Upper lobe of left lung (tissue), 6 donors: ENCODE measurements around the gene PSME3IP1. TPM values are rescaled to one million over a fixed set of nuclear protein-coding genes. Genes with fewer than 3 reads are reported as not detected.

Experiments used
- ATAC-seq, 2 donors: fragments of 200-7000 bp; cut with Tn5 transposase; one replicate each; pipeline ENCODE4 v1.9.1; 2022; ENCODE audit warnings: mild to moderate bottlenecking in 2 of 2, moderate library complexity in 2 of 2; ENCODE audit not compliant: low FRiP score in 2 of 2
- DNase-seq, 2 donors: peaks; one replicate each; pipeline ENCODE4 v3.0.0-alpha.2; 2019 to 2020
- H3K27ac ChIP-seq, 4 donors: fragments of 200-600 bp; sonication (generic); one replicate each; pipeline ENCODE4 v1.5.1; 2016 to 2019
- H3K27me3 ChIP-seq, 4 donors: fragments of 200-600 bp; sonication (generic); one replicate each; pipeline ENCODE4 v1.5.1; 2017 to 2019
- H3K36me3 ChIP-seq, 4 donors: fragments of 200-600 bp; sonication (generic); one replicate each; pipeline ENCODE4 v1.5.1; 2016 to 2019
- H3K4me1 ChIP-seq, 4 donors: fragments of 200-600 bp; sonication (generic); one replicate each; pipeline ENCODE4 v1.5.1; 2018 to 2019
- H3K4me3 ChIP-seq, 4 donors: fragments of 200-600 bp; sonication (generic); one replicate each; pipeline ENCODE4 v1.5.1; 2017 to 2019; ENCODE audit warnings: mild to moderate bottlenecking in 2 of 4, moderate library complexity in 1 of 4
- H3K9me3 ChIP-seq, 4 donors: fragments of 200-600 bp; sonication (generic); one replicate each; pipeline ENCODE4 v1.5.1; 2018 to 2019
- EP300 ChIP-seq, 4 donors: sonication (generic); formaldehyde crosslinking; IDR thresholded peaks; one replicate each; pipeline ENCODE4 v1.5.1; 2017; ENCODE audit warnings: antibody characterized with exemption in 4 of 4, control low read depth in 2 of 4
- POLR2A ChIP-seq, 4 donors: fragments of 450-650 bp; IDR thresholded peaks; one replicate each; pipeline ENCODE4 v1.5.1; 2016 to 2017; ENCODE audit warnings: antibody characterized with exemption in 4 of 4, mild to moderate bottlenecking in 2 of 4
- POLR2AphosphoS5 ChIP-seq, 2 donors: sonication (generic); formaldehyde crosslinking; IDR thresholded peaks; one replicate each; pipeline ENCODE4 v1.5.1; 2017; ENCODE audit warnings: antibody characterized with exemption in 2 of 2
- WGBS, 2 donors: methylation state at CpG; one replicate each; pipeline ENCODE4 v1.1.5; 2017 to 2018; 5-methylcytosine and 5-hydroxymethylcytosine counted together
- total RNA-seq, 6 donors: library from RNA; depleted of rRNA in 4 of 6; stranded (reverse); fragments of >200 nt in 4 of 6; gene quantifications; one replicate each; pipeline versions ENCODE4 v1.1.0 to v1.2.1, GENCODE V29; 2016 to 2021
- TF ChIP-seq, protein P1 (sequence below), 6 experiments: fragments of 450-650 bp in 4 of 6; fragments of 200-600 bp in 2 of 6; sonication (generic) in 2 of 6; IDR thresholded peaks; one replicate each; pipeline ENCODE4 v1.5.1; 2016 to 2019; ENCODE audit warnings: antibody characterized with exemption in 6 of 6
- donor health status: DM: no; HTN: no; CAD: no; lungs with moderate emphysema.
- donor health status: DM: no; HTN: yes; CAD: no; lungs with severe emphysema.

The PSME3IP1 gene
- total RNA-seq, 6 donors from 2014 or later = 49.9 to 113 (median 75.2) TPM

DNA sequence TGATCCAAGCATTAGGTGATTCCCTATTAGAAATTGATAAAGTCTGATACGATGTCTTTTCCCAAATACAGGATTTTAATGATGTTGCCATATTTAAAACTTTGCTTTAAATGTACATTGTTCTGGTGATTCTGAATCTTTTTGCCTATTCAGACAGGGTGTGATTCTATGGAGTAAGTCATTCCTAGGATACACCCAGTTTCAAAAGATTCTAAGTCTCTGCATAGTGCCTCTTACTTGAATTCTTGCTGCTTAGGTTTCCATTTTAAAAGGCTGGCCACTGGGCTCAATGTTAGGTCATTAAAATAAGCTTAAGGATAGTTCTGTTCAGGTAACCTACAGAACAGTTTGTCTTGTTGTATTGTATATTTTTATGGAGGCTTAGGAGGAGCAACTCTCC lies 37.2 kb upstream of the PSME3IP1 start:
- H3K9me3 ChIP-seq = peaks cover 0 to 3% (median 0%) of the 10 kb centered on the region in 4 donors
- DNase-seq = no peak
- no peak overlapping the region for H3K27ac ChIP-seq
- H3K4me1 ChIP-seq = no peaks in the 10 kb centered on the region
- TF ChIP-seq POLR2A (IDR thresholded peaks at IDR 0.05) (no peak), EP300 (IDR thresholded peaks at IDR 0.05) (no peak), POLR2AphosphoS5 (IDR thresholded peaks at IDR 0.05) (no peak)
- TF ChIP-seq, protein P1, sequence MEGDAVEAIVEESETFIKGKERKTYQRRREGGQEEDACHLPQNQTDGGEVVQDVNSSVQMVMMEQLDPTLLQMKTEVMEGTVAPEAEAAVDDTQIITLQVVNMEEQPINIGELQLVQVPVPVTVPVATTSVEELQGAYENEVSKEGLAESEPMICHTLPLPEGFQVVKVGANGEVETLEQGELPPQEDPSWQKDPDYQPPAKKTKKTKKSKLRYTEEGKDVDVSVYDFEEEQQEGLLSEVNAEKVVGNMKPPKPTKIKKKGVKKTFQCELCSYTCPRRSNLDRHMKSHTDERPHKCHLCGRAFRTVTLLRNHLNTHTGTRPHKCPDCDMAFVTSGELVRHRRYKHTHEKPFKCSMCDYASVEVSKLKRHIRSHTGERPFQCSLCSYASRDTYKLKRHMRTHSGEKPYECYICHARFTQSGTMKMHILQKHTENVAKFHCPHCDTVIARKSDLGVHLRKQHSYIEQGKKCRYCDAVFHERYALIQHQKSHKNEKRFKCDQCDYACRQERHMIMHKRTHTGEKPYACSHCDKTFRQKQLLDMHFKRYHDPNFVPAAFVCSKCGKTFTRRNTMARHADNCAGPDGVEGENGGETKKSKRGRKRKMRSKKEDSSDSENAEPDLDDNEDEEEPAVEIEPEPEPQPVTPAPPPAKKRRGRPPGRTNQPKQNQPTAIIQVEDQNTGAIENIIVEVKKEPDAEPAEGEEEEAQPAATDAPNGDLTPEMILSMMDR (IDR thresholded peaks at IDR 0.05) = no peak
- no peak overlapping the region for H3K4me3 ChIP-seq
- no peaks in the 10 kb centered on the region for H3K27me3 ChIP-seq
- no peak for ATAC-seq
- H3K36me3 ChIP-seq = peaks cover 5 to 92% (median 70%) of the 10 kb centered on the region in 4 donors
- 96 to 97% methylated on average over 1 of the region's 1 CpG for WGBS, 2 donors

GRCh38 chr16:57216968-57217367 lies 31.1 kb upstream of the PSME3IP1 start:
- peaks cover 34 to 94% (median 82%) of the 10 kb centered on the region in 4 donors for H3K36me3 ChIP-seq
- peaks cover 12 to 31% (median 22%) of the 10 kb centered on the region in 4 donors for H3K9me3 ChIP-seq
- H3K4me3 ChIP-seq = no peak overlapping the region
- DNase-seq = no peak
- WGBS, 2 donors = 92 to 100% methylated on average over 2 of the region's 2 CpGs
- no peaks in the 10 kb centered on the region for H3K4me1 ChIP-seq
- no peak for ATAC-seq
- no peaks in the 10 kb centered on the region for H3K27me3 ChIP-seq
- no peak overlapping the region for H3K27ac ChIP-seq
- no peak for TF ChIP-seq POLR2AphosphoS5 (IDR thresholded peaks at IDR 0.05)
- no peak for TF ChIP-seq EP300 (IDR thresholded peaks at IDR 0.05)
- no peak for TF ChIP-seq POLR2A (IDR thresholded peaks at IDR 0.05)

- no peaks in the 10 kb centered on the region for H3K4me1 ChIP-seq
- no peak overlapping the region for H3K4me3 ChIP-seq
- peaks cover 12 to 31% (median 22%) of the 10 kb centered on the region in 4 donors for H3K9me3 ChIP-seq
- no peaks in the 10 kb centered on the region for H3K27me3 ChIP-seq
- no peak for TF ChIP-seq POLR2A (IDR thresholded peaks at IDR 0.05)
- no peak for DNase-seq
- peaks cover 38 to 99% (median 75%) of the 10 kb centered on the region in 4 donors for H3K36me3 ChIP-seq
- no peak overlapping the region for H3K27ac ChIP-seq
- ATAC-seq = no peak
- 83 to 100% methylated on average over 1 of the region's 1 CpG for WGBS, 2 donors
These were observed 27.6 kb upstream of the PSME3IP1 start for GRCh38 chr16:57213462-57213861.

DNA sequence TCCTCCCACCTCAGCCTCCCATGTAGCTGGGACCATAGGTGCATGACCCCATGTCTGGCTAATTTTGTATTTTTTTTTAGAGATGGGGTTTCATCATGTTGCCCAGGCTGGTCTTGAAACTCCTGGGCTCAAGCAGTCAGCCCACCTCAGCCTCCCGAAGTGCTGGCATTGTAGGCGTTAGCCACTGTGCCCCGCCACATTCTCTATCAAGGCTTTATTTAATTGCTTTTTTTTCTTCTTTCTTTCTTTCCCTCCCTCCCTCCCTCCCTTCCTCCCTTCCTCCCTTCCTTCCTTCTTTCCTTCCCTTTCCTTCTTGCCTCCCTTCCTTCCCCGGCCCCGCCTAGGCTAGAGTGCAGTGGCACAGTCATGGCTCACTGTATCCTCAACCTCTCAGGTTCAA lies 23.9 kb upstream of the PSME3IP1 start:
- H3K27me3 ChIP-seq = no peaks in the 10 kb centered on the region

GRCh38 chr16:57208926-57209325 lies 23.1 kb upstream of the PSME3IP1 start:
- Histone ChIP-seq H3K4me3 (no peak overlapping the region), H3K36me3 (peaks cover 23 to 90% (median 55%) of the 10 kb centered on the region in 4 donors), H3K4me1 (no peaks in the 10 kb centered on the region), H3K9me3 (no peaks in the 10 kb centered on the region), H3K27ac (no peak overlapping the region), H3K27me3 (no peaks in the 10 kb centered on the region)
- no peak for TF ChIP-seq POLR2A (IDR thresholded peaks at IDR 0.05)
- TF ChIP-seq, protein P1 (IDR thresholded peaks at IDR 0.05) = no peak
- no peak for ATAC-seq
- DNase-seq = no peak
- 94 to 100% methylated on average over 1 of the region's 1 CpG for WGBS, 2 donors

More for the DNA sequence above, 23.9 kb upstream of the PSME3IP1 start:
- H3K27ac ChIP-seq = no peak overlapping the region
- no peak for DNase-seq
- 94 to 97% methylated on average over 5 of the region's 5 CpGs for WGBS, 2 donors
- TF ChIP-seq EP300 (IDR thresholded peaks at IDR 0.05) (no peak), POLR2A (IDR thresholded peaks at IDR 0.05) (no peak), POLR2AphosphoS5 (IDR thresholded peaks at IDR 0.05) (no peak)
- TF ChIP-seq, protein P1 (IDR thresholded peaks at IDR 0.05) = no peak
- no peak for ATAC-seq
- peaks cover 29 to 94% (median 60%) of the 10 kb centered on the region in 4 donors for H3K36me3 ChIP-seq
- no peaks in the 10 kb centered on the region for H3K9me3 ChIP-seq
- H3K4me1 ChIP-seq = no peaks in the 10 kb centered on the region
- no peak overlapping the region for H3K4me3 ChIP-seq

- peaks cover 12 to 49% (median 34%) of the 10 kb centered on the region in 4 donors for H3K36me3 ChIP-seq
- no peaks in the 10 kb centered on the region for H3K27me3 ChIP-seq
- H3K4me1 ChIP-seq = no peaks in the 10 kb centered on the region
- no peak for ATAC-seq
- no peaks in the 10 kb centered on the region for H3K9me3 ChIP-seq
- no peak overlapping the region for H3K4me3 ChIP-seq
- TF ChIP-seq POLR2AphosphoS5 (IDR thresholded peaks at IDR 0.05) (no peak), POLR2A (IDR thresholded peaks at IDR 0.05) (no peak), EP300 (IDR thresholded peaks at IDR 0.05) (no peak)
- TF ChIP-seq, protein P1 (IDR thresholded peaks at IDR 0.05) = no peak
- no peak for DNase-seq
- 96% methylated on average over 12 of the region's 12 CpGs for WGBS, 2 donors
- peak overlapping the region in 1 of 4 donors; percentile 17 for H3K27ac ChIP-seq
These were observed 18.8 kb upstream of the PSME3IP1 start for GRCh38 chr16:57204675-57205074.
